Upper lobe of left lung (tissue), 6 donors: ENCODE measurements around the gene NINJ1. TPM values are rescaled to one million over a fixed set of nuclear protein-coding genes. Genes with fewer than 3 reads are reported as not detected.

ENCODE experiments used
- ATAC-seq, 2 donors: fragments of 200-7000 bp; cut with Tn5 transposase; one replicate each; pipeline ENCODE4 v1.9.1; 2022; ENCODE audit warnings: mild to moderate bottlenecking in 2 of 2, moderate library complexity in 2 of 2; ENCODE audit not compliant: low FRiP score in 2 of 2
- DNase-seq, 2 donors: peaks; one replicate each; pipeline ENCODE4 v3.0.0-alpha.2; 2019 to 2020
- H3K27ac ChIP-seq, 4 donors: fragments of 200-600 bp; sonication (generic); one replicate each; pipeline ENCODE4 v1.5.1; 2016 to 2019
- H3K27me3 ChIP-seq, 4 donors: fragments of 200-600 bp; sonication (generic); one replicate each; pipeline ENCODE4 v1.5.1; 2017 to 2019
- H3K36me3 ChIP-seq, 4 donors: fragments of 200-600 bp; sonication (generic); one replicate each; pipeline ENCODE4 v1.5.1; 2016 to 2019
- H3K4me1 ChIP-seq, 4 donors: fragments of 200-600 bp; sonication (generic); one replicate each; pipeline ENCODE4 v1.5.1; 2018 to 2019
- H3K4me3 ChIP-seq, 4 donors: fragments of 200-600 bp; sonication (generic); one replicate each; pipeline ENCODE4 v1.5.1; 2017 to 2019; ENCODE audit warnings: mild to moderate bottlenecking in 2 of 4, moderate library complexity in 1 of 4
- H3K9me3 ChIP-seq, 4 donors: fragments of 200-600 bp; sonication (generic); one replicate each; pipeline ENCODE4 v1.5.1; 2018 to 2019
- EP300 ChIP-seq, 4 donors: sonication (generic); formaldehyde crosslinking; IDR thresholded peaks; one replicate each; pipeline ENCODE4 v1.5.1; 2017; ENCODE audit warnings: antibody characterized with exemption in 4 of 4, control low read depth in 2 of 4
- POLR2A ChIP-seq, 4 donors: fragments of 450-650 bp; IDR thresholded peaks; one replicate each; pipeline ENCODE4 v1.5.1; 2016 to 2017; ENCODE audit warnings: antibody characterized with exemption in 4 of 4, mild to moderate bottlenecking in 2 of 4
- POLR2AphosphoS5 ChIP-seq, 2 donors: sonication (generic); formaldehyde crosslinking; IDR thresholded peaks; one replicate each; pipeline ENCODE4 v1.5.1; 2017; ENCODE audit warnings: antibody characterized with exemption in 2 of 2
- WGBS, 2 donors: methylation state at CpG; one replicate each; pipeline ENCODE4 v1.1.5; 2017 to 2018; 5-methylcytosine and 5-hydroxymethylcytosine counted together
- total RNA-seq, 6 donors: library from RNA; depleted of rRNA in 4 of 6; stranded (reverse); fragments of >200 nt in 4 of 6; gene quantifications; one replicate each; pipeline versions ENCODE4 v1.1.0 to v1.2.1, GENCODE V29; 2016 to 2021
- TF ChIP-seq, protein P1 (sequence below), 6 experiments: fragments of 450-650 bp in 4 of 6; fragments of 200-600 bp in 2 of 6; sonication (generic) in 2 of 6; IDR thresholded peaks; one replicate each; pipeline ENCODE4 v1.5.1; 2016 to 2019; ENCODE audit warnings: antibody characterized with exemption in 6 of 6
- donor health status: DM: no; HTN: no; CAD: no; lungs with moderate emphysema.
- donor health status: DM: no; HTN: yes; CAD: no; lungs with severe emphysema.

NINJ1 gene
- total RNA-seq, 6 donors from 2014 or later, result 35.6 to 83.9 (median 56.8) TPM

DNA sequence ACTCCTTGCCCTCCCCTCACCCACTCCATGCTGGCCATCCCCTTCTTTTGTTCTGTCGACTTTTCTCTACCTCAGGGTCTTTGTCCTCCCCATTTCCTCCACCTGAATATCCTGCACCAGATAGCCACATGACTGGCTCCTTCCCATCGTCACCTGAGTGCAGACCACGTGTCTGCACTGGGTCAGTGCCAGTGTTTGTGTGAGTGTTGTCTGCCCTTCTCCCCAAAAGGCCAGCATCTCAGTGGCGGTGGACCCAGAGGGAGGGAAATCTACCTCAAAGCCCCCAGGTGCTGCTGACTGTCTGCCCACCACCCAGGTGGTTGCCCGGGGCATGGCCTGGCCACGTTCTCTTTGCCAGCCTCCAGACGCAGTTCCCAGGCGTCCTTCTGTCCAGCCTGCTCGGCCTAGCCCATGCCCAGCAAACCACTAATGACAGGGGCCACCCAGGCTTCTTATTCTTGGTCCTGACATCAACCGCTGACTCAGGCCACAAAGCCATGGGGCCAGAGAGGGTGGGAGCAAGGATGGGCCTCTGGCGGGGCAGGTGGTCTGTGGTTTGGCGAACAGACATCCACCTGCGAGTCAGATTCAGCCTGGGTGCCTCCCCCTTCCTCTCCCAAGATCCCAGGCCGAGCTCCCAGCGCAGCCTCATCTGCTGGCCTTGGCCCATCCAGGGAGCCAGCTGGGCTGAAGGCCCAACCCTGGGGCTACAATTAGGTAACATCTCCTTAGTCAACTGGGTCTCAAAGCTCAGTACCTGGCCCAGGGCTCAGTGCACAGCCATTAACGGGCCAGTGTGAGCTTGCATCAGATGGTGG, 5.5 kb upstream of the NINJ1 start:
- H3K27ac ChIP-seq, result no peak overlapping the region

GRCh38 chr9:93138171-93138764, 4.2 kb upstream of the NINJ1 start:
- H3K9me3 ChIP-seq, result peaks cover 0 to 3% (median 0%) of the 10 kb centered on the region in 4 donors
- peaks cover 10 to 24% (median 16%) of the 10 kb centered on the region in 4 donors for H3K4me1 ChIP-seq
- H3K27ac ChIP-seq, result no peak overlapping the region
- H3K4me3 ChIP-seq, result no peak overlapping the region
- no peak for ATAC-seq
- TF ChIP-seq, protein P1, sequence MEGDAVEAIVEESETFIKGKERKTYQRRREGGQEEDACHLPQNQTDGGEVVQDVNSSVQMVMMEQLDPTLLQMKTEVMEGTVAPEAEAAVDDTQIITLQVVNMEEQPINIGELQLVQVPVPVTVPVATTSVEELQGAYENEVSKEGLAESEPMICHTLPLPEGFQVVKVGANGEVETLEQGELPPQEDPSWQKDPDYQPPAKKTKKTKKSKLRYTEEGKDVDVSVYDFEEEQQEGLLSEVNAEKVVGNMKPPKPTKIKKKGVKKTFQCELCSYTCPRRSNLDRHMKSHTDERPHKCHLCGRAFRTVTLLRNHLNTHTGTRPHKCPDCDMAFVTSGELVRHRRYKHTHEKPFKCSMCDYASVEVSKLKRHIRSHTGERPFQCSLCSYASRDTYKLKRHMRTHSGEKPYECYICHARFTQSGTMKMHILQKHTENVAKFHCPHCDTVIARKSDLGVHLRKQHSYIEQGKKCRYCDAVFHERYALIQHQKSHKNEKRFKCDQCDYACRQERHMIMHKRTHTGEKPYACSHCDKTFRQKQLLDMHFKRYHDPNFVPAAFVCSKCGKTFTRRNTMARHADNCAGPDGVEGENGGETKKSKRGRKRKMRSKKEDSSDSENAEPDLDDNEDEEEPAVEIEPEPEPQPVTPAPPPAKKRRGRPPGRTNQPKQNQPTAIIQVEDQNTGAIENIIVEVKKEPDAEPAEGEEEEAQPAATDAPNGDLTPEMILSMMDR (IDR thresholded peaks at IDR 0.05), result no peak
- TF ChIP-seq EP300 (IDR thresholded peaks at IDR 0.05) (no peak), POLR2AphosphoS5 (IDR thresholded peaks at IDR 0.05) (no peak), POLR2A (IDR thresholded peaks at IDR 0.05) (no peak)
- no peaks in the 10 kb centered on the region for H3K27me3 ChIP-seq
- no peak for DNase-seq
- WGBS, 2 donors, result 64 to 79% methylated on average over 7 of the region's 7 CpGs
- no peaks in the 10 kb centered on the region for H3K36me3 ChIP-seq

More for the DNA sequence above, 5.5 kb upstream of the NINJ1 start:
- no peak for ATAC-seq
- 89 to 91% methylated on average over 12 to 14 of the region's 16 CpGs for WGBS, 2 donors
- H3K9me3 ChIP-seq, result peaks cover 0 to 3% (median 0%) of the 10 kb centered on the region in 4 donors
- peaks cover 19 to 28% (median 22%) of the 10 kb centered on the region in 4 donors for H3K4me1 ChIP-seq
- no peaks in the 10 kb centered on the region for H3K27me3 ChIP-seq
- TF ChIP-seq EP300 (IDR thresholded peaks at IDR 0.05) (no peak), POLR2A (IDR thresholded peaks at IDR 0.05) (no peak), POLR2AphosphoS5 (IDR thresholded peaks at IDR 0.05) (no peak)
- TF ChIP-seq, protein P1 (IDR thresholded peaks at IDR 0.05), result no peak
- H3K4me3 ChIP-seq, result no peak overlapping the region
- DNase-seq, result no peak
- H3K36me3 ChIP-seq, result no peaks in the 10 kb centered on the region

GRCh38 chr9:93137362-93137761, 3.3 kb upstream of the NINJ1 start:
- no peaks in the 10 kb centered on the region for H3K36me3 ChIP-seq
- no peaks in the 10 kb centered on the region for H3K27me3 ChIP-seq
- DNase-seq (peak in 1 of 2 donors; percentile 62), ATAC-seq (no peak)
- no peak overlapping the region for H3K4me3 ChIP-seq
- no peak for TF ChIP-seq POLR2AphosphoS5 (IDR thresholded peaks at IDR 0.05)
- TF ChIP-seq, protein P1 (IDR thresholded peaks at IDR 0.05), result no peak
- TF ChIP-seq POLR2A (IDR thresholded peaks at IDR 0.05), result no peak
- no peak for TF ChIP-seq EP300 (IDR thresholded peaks at IDR 0.05)
- H3K27ac ChIP-seq, result no peak overlapping the region
- peaks cover 0 to 3% (median 0%) of the 10 kb centered on the region in 4 donors for H3K9me3 ChIP-seq
- peaks cover 19 to 33% (median 25%) of the 10 kb centered on the region in 4 donors for H3K4me1 ChIP-seq
- whole genome bisulfite sequencing, 2 donors, result 87 to 89% methylated on average over 8 to 11 of the region's 11 CpGs

DNA sequence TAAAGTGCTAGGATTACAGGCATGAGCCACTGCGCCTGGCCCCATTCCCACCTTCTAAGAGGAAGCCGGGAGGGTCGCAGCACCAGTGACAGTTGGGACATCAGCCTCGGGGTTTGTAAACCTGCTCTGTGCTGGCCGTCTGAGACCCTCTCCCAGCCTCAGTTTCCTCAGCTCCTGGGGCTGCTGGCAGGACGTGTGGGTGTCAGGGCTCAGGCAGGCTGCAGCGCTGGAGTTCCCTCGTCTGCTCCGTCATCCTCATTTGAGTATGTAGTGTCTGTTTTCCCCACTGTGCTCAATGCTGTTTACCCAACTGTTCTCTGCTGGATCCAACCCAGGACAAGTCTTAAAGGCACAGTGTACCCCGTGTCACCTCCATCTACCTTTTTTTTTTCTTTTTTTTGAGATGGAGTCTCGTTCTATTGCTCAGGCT, 2.0 kb upstream of the NINJ1 start:
- TF ChIP-seq, protein P1 (IDR thresholded peaks at IDR 0.05), result no peak
- no peak for TF ChIP-seq POLR2AphosphoS5 (IDR thresholded peaks at IDR 0.05)
- no peak for TF ChIP-seq POLR2A (IDR thresholded peaks at IDR 0.05)
- TF ChIP-seq EP300 (IDR thresholded peaks at IDR 0.05), result no peak
- DNase-seq (no peak), ATAC-seq (no peak)
- H3K4me3 ChIP-seq, result no peak overlapping the region
- H3K9me3 ChIP-seq, result peaks cover 0 to 3% (median 0%) of the 10 kb centered on the region in 4 donors
- peaks cover 32 to 46% (median 38%) of the 10 kb centered on the region in 4 donors for H3K4me1 ChIP-seq
- peak overlapping the region in 1 of 4 donors; percentile 53 for H3K27ac ChIP-seq
- H3K36me3 ChIP-seq, result no peaks in the 10 kb centered on the region
- H3K27me3 ChIP-seq, result no peaks in the 10 kb centered on the region
- WGBS, 2 donors, result 36 to 51% methylated on average over 6 to 11 of the region's 11 CpGs
